Fibroblast of skin of scalp (primary cell): ENCODE data around the gene PAQR5.
"Not testable (repeated sequence)": the region's sequence is repeated elsewhere in the genome, so short reads cannot be mapped to it uniquely, and the experiment has no call there.

Source experiments
- DNase-seq: peaks from one replicate; pipeline ENCODE4 v3.0.0-alpha.2; 2013

Gene PAQR5

DNA sequence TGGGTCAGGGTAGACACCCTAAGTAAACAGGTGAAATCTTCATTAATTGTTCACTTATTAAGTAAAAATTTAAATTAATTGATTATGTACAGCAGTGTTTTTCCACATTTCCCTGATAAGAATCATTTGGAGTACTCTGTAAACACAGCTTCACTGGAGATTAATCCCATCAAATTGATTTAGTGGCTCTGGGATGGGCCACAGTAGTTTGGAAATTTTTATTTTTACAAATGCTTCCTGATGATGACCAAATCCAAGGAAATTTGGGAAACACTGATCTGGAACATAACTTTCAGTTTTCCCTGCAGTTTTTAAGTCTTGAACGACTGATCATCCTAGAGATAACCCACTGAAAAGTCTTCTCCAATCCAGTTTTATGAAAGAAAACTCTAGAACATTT, 135.1 kb downstream of the PAQR5 start:
- no peak for DNase-seq

DNA sequence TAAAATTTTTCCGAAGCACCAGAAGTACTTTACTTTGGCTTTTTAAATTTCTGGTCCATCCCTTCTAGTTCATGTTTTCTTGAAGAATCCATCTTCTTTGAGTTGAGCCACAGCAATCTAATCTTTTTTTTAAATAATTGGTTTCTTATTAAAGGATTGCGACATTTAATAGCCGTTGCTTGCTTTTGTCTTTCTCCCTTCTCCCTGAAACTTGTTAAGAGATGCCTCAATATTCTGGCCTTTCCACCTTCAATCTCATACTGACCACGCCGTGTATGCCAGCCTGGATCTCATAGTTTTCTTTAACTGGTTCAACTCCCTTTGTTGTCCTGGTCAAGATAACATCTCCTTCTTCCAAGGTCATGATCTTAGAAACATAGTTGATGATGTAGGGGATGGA, 135.5 kb downstream of the PAQR5 start:
- DNase-seq, result no peak

DNA sequence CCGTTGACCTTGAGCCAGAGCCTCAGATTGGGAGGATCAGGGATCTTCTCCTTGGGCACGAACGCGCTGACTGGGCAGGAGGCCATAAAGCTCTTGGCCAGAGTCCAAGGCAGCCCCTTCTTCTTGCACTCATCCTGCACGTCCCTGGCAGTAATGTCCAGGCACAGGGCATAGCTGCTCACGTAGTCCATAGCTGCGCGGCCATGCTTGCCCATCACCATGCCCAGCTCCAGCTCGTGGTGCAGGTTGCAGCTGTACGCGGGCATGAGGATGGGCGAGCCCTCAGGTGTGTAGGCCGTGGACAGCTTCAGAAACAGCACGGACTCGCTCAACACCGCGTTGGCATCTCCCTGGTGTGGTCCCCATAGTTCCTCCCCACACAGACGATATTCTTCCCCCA, 136.0 kb downstream of the PAQR5 start:
- DNase-seq, result no peak

DNA sequence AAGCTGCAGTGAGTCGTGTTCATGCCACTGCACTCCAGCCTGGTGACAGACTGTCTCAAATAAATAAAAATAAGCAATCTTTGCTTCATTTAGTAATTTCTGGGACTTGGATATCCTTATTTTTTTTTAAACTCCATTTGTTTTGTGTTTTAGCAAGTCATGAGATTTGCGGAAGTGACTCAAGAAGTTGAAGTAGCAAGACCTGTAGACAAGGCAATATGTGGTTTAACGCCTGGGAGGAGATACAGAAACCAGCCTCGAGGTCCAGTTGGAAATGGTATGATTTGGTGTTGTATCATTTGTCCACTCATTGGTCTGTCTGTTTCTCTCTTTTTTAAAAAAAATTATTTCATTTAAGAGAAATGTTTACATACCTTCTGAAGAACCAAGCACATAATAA, 137.3 kb downstream of the PAQR5 start:
- DNase-seq, result no peak

DNA sequence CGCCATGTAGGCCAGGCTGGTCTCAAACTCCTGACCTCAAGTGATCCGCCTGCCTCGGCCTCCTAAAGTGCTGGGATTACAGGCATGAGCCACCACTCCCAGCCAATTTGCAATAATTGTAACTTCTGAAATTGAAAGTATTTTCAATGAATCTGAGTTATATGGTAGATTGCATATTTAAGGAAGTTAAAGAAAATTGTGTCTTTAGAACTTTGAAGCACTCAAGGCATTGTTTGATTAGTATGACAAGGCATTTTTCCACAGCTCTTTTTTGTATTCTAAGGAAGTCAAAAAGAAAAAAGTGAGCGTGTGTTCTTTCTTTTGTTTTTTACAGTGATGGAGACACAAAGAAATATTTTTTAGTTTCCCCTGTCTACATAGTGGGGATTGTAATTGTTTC, 138.2 kb downstream of the PAQR5 start:
- DNase-seq, result no peak

DNA sequence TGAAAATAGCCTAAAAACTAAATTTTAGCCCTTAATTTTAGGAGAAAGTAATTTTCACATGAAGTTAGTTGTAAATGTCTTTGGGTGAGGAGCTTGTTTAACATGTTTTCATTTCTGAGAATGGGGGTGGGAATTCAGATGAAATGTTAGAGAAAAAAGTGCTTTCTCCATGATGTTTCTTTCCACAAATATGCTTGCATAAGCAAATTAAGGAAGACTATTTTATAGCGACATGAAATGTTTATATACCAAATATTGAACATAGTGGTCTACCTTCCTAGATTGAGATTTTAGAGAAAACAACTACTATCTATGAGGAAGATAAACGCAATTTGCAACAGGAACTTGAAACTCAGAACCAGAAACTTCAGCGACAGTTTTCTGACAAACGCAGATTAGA, 140.9 kb downstream of the PAQR5 start:
- DNase-seq, result no peak

DNA sequence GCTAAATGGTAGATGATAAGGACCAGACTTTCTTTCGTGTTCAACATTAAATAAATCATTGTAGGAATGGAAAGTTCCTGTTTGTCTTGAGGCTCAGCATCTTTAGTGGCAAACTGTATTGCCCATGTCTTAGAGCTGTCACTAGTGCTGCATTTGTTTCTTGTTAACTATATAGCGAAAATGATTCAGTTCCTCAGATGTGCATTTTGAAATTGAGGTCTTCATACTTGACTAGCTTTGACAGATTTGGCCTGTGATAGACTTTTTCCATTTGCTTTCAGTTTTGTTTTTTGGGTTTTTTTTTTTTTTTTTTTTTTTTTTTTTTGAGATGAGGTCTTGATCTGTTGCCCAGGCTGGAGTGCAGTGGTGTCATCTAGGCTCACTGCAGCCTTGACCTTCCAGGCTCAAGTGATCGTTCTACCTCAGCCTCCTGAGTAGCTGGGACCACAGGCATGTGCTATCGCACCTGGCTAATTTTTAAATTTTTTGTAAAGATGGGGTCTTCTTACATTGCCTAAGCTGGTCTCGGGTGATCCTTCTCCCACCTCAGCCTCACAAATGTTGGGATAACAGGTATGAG, 144.4 kb downstream of the PAQR5 start:
- DNase-seq, result no peak

DNA sequence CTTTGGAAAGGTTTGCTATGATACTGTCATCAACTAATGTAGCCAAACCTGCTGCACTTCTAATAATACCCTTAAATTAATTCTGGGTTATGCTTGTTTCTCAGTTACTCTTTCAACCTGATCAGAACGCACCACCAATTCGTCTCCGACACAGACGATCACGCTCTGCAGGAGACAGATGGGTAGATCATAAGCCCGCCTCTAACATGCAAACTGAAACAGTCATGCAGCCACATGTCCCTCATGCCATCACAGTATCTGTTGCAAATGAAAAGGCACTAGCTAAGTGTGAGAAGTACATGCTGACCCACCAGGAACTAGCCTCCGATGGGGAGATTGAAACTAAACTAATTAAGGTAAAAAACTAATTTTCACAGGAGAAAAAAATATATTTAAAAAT, 146.0 kb downstream of the PAQR5 start:
- DNase-seq, result no peak

DNA sequence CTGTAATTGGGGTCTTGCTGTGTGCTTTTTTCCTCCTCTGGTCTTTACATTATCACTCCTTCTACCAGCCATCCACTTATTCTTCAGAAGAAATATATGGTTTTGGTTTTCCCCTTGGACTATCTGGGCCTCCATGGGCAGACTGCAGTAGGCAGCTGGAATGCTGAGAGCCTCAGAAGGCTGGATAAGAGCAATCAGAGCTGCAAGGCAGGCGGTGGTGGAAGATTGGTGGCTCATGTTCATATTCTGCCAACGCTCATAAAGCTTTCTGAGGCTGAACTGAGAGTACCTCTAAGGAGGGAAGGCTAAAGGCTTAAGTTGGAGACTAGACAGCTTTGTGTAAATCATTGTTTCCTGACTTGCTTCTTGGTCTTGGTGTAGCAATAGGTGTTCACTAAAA, 148.2 kb downstream of the PAQR5 start:
- DNase-seq, result no peak

DNA sequence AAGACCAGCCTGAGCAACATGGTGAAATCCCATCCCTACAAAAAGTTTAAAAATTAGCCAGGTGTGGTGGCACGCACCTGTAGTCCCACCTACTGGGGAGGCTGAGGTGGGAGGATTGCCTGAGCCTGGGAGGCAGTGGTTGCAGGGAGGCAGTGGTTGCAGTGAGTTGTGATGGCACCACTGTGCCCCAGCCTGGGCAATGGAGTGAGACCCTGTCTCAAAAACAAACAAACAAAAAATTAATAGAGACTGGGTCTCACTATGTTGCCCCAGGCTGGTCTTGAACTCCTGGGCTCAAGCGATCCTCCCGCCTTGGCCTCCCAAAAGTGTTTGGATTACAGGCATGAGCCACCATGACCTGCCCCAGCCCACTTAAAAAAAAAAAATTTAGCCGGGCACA, 151.5 kb downstream of the PAQR5 start:
- not testable (repeated sequence) for DNase-seq

DNA sequence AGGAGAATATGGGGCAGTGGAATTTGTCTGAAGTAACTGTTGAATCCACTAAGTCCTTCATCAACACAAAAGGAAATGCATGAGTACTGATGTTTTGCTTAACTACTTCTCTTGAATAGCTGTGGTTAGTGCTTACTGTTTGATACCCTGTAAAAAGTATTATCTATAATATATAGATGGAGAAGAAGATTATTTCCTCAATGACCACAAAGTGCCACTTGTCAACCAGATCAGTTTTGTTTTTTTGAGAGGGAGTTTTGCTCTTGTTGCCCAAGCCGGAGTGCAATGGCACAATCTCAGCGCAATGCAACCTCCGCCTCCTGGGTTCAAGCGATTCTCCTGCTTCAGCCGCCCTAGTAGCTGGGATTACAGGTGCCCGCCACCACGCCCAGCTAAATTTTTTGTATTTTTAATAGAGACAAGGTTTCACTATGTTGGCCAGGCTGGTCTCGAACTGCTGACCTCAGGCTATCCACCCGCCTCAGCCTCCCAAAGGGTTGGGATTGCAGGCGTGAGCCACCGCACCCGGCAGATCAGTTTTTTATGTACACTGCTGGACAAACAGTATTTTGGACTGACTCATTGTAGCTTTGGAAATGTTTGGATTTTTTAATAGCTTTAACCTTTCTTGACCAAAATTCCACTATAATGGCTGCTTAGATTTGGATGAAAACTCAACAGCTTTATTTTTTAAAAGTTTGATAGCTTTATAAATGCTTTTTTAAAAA, 152.4 kb downstream of the PAQR5 start:
- DNase-seq, result no peak

DNA sequence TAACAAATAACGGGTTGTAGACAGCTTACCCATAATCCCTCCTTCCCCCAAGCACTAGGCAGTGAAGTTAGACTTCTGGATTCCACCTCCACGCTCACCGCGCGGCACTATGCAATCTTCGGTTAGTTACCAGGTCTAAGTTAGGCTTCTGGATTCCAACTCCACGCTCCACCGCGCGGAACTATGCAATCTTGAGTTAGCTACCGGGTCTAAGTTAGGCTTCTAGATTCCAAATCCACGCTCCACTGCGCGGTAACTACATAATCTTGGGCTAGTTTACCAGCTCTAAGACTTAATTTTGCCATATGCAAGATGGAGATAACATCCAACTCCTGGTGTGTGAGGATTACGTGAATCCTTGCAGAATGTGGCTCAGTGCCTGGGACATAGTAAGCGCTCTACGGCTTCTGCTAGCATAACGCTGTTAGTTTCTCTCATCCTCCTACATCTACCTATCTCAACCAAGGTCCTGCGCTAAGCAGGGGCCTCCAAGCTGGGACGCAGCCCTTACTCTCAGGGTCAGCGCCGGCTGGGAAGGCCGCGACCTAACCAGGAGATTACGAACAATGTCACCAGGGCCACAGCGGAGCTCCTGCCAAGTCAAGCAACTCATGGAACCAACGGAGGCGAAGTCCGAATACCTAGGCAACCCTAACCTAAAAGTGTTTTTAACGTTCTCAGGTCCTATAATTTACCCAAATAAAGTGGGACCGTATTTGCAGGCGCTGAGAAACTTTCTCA, 153.4 kb downstream of the PAQR5 start:
- no peak for DNase-seq

DNA sequence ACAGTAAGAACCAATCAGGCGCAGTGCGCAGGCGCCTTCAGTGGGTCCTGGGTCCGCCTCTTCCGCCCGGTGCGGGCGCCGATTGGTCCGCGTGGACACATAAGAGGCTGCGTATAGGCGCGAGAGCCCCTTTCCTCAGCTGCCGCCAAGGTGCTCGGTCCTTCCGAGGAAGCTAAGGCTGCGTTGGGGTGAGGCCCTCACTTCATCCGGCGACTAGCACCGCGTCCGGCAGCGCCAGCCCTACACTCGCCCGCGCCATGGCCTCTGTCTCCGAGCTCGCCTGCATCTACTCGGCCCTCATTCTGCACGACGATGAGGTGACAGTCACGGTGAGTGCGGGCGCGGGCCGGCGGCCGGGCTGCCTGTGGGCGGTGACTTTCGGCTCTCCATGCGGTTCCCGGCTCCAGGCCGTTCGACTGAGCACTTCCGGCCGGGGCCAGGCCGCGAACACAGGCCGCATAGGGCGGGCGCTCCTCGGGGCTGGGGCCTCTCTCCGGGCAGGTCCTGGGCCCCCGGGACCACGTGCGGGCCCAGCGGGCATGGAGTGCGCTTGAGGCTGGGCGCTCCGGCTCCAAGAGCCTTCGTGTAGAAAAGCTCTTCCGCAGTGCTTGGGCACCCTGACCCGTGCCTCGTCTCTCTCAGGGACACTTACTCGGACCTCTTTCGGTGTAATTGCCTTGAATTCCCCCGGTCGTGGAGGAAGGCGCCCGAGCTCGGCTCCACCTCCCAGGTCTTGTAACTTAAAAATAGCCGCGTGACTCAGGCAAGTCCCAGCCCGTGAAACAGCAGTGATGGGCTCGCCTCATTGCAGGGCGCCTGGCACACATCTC, 154.2 kb downstream of the PAQR5 start, which contains the start of gene RPLP1:
Gene RPLP1 (plus strand): TSS at position 127 of the 830 bp plus-strand sequence. CDS start 131 bp downstream, at position 258.
- DNase-seq, result peak; percentile 96

DNA sequence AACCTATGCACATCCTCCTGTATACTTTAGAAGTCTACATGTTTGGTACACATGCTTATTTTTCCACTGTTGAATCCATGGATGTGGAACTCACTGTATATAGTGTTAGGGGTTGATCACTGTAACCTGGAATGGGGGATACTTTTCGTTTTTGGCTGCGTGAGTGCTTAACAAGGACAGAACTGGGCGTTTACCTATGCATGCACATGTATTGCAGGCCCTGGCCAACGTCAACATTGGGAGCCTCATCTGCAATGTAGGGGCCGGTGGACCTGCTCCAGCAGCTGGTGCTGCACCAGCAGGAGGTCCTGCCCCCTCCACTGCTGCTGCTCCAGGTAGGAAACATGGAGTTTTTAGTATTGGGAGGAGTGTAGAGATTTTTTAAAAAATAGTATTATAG, 156.2 kb downstream of the PAQR5 start:
- DNase-seq, result no peak

DNA sequence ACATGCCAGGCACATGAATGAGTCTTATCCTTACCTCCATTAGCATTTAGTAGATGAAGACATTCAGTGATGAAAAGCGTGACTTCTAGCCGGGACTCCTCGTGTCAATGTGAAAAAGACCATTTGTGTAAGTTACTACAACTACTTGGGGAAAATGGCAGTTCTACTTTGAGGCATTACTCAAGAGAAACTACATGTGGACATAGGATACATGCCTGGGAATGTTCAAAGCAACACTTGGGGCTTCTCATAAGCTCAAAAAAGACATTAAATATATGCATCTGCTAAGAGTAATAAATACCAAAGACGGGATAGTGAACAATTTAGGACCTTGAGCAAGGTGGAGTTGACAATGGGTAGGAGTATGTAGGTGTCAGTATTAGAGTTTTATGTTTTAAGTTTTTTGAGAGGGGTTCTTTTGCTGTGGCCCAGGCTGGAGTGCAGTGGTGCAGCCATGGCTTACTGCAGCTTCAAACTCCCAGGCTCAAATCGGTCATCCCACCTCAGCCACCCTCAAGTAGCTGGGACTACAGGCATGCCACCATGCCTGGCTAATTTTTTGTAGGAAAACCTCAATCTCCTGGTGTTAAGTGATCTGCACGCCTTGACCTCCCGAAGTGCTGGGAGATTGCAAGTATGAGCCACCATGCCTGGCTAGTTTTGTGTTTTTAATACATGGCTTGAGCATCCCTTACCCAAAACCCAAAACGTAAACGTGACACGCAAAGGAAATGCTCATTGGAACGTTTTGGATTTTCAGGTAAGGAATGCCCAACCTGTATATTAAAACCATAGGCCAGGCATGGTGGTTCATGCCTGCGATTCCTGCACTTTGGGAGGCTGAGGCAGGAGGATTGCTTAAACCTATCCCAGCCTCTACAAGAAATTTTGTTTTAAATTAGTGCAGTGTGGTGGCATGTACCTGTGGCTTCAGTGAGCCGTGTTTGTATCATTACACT, 157.8 kb downstream of the PAQR5 start:
- no peak for DNase-seq
